Heart left ventricle (tissue), 16 donors: ENCODE results near the gene NTRK2. TPM values are rescaled to one million over a fixed set of nuclear protein-coding genes. Genes with fewer than 3 reads are reported as not detected.

ENCODE experiments used
- ATAC-seq, 4 donors: fragments of 200-7000 bp; cut with Tn5 transposase; one replicate each; pipeline ENCODE4 v1.9.1; 2020 to 2022; ENCODE audit warnings: moderate library complexity in 4 of 4, mild to moderate bottlenecking in 3 of 4, moderate number of reproducible peaks in 1 of 4
- DNase-seq, 5 donors: peaks; one replicate each; pipeline ENCODE4 v3.0.0-alpha.2; 2020
- H3K27ac ChIP-seq, 12 donors: fragments of 200-600 bp; sonication (generic) in 4 of 12; one replicate each; pipeline versions ENCODE4 v1.5.0 to v1.8.0; 2016 to 2022; ENCODE audit warnings: mild to moderate bottlenecking in 2 of 12
- H3K27me3 ChIP-seq, 9 donors: fragments of 200-600 bp; sonication (generic) in 2 of 9; one replicate each; pipeline versions ENCODE4 v1.5.1 to v1.8.0; 2016 to 2022; ENCODE audit warnings: mild to moderate bottlenecking in 3 of 9
- H3K36me3 ChIP-seq, 9 donors: fragments of 200-600 bp; sonication (generic) in 2 of 9; one replicate each; pipeline versions ENCODE4 v1.5.0 to v1.8.0; 2018 to 2022; ENCODE audit warnings: mild to moderate bottlenecking in 2 of 9
- H3K4me1 ChIP-seq, 12 donors: fragments of 200-600 bp; sonication (generic) in 4 of 12; one replicate each; pipeline versions ENCODE4 v1.5.0 to v1.8.0; 2016 to 2022; ENCODE audit warnings: mild to moderate bottlenecking in 3 of 12
- H3K4me3 ChIP-seq, 12 donors: fragments of 200-600 bp; sonication (generic) in 4 of 12; one replicate each; pipeline versions ENCODE4 v1.5.0 to v1.8.0; 2017 to 2022; ENCODE audit warnings: mild to moderate bottlenecking in 9 of 12, moderate library complexity in 4 of 12
- H3K9me3 ChIP-seq, 12 donors: fragments of 200-600 bp; sonication (generic) in 4 of 12; one replicate each; pipeline versions ENCODE4 v1.5.0 to v1.8.0; 2016 to 2022; ENCODE audit warnings: mild to moderate bottlenecking in 1 of 12
- CTCF ChIP-seq, 12 donors: fragments of 200-600 bp; sonication (generic) in 4 of 12; IDR thresholded peaks; one replicate each; pipeline versions ENCODE4 v1.5.0 to v1.8.0; 2018 to 2022; ENCODE audit warnings: antibody characterized with exemption in 12 of 12, mild to moderate bottlenecking in 5 of 12
- POLR2A ChIP-seq, 2 donors: fragments of 450-650 bp; IDR thresholded peaks; one replicate each; pipeline ENCODE4 v1.6.1; 2017; ENCODE audit warnings: antibody characterized with exemption in 2 of 2, mild to moderate bottlenecking in 2 of 2, moderate library complexity in 2 of 2
- WGBS, 4 donors: extraction: QIAGEN DNeasy Blood & Tissue Kit in 2 of 4; methylation state at CpG; one replicate each; pipeline versions ENCODE4 v1.1.5 to v1.1.7; 2013 to 2018; 5-methylcytosine and 5-hydroxymethylcytosine counted together
- intact Hi-C, 10 donors: fragments of 100-400 bp; cut with DNase I; formaldehyde crosslinking; loops; one replicate each; pipeline versions ENCODE4 v1.11.1 to v1.14.2; 2022
- polyA plus RNA-seq, 2 donors: library from polyadenylated mRNA; stranded (reverse); fragments of 200-250 nt; gene quantifications; one replicate each; pipeline ENCODE4 v1.2.3, GENCODE V29; 2013
- total RNA-seq, 9 donors: library from RNA; depleted of rRNA in 2 of 9; stranded (reverse); fragments of >200 nt in 2 of 9; fragmentation: NEBNext Ultra II Directional in 3 of 9; extraction: Animal tissue kit (Norgen Biotek cat#: 25700) in 3 of 9; gene quantifications; one replicate each; pipeline versions ENCODE4 v1.1.0 to v1.2.4, GENCODE V29; 2016 to 2023
- donor health status: ischemic (EF 13 %, LVEDD 7.1; RV severe dilation, severe dysfunction).
- donor health status: healthy with polysubstance abuse.
- donor health status: DM: no; HTN: yes; CAD: no.
- donor health status: DM: no; HTN: no; CAD: no.
- donor health status: ischemic (EF 25% LVEDD 6.9; RV normal size, moderate dysfunction).
- donor health status: ischemic (EF 25% LVEDD 5.7; RV mildly dilated, moderate dysfunction).
- donor health status: healthy.
- donor health status: DM: yes; HTN: yes; CAD: no.
- donor health status: ischemic (EF 35%, LVEDD 5.7; RV mildly dilated, moderate dysfunction).
- donor health status: nonischemic (EF 11% LVEDD 7.7; RV severe dilation, severe dysfunction).
- donor health status: DM: yes; HTN: yes; CAD: no.
- donor health status: PGD.
- donor health status: ischemic (EF 29% LVEDD 5.4; RV normal size, mild dysfunction).
- donor health status: nonischemic (EF 23%, LVEDD 6.1; RV moderate dilation, normal function).

The NTRK2 gene
- total and polyA plus RNA-seq, 11 donors = 0.86 to 16.0 (median 2.4) TPM

- ATAC-seq = no peak
- 90 to 97% (median 96%) methylated on average over 14 to 18 of the region's 18 CpGs for WGBS, 4 donors
Observed at GRCh38 chr9:84955155-84955554, 285.6 kb downstream of the NTRK2 start.

GRCh38 chr9:84955971-84956370, 286.4 kb downstream of the NTRK2 start:
- ATAC-seq (no peak), DNase-seq (no peak)
- Histone ChIP-seq H3K4me3 (no peak overlapping the region), H3K4me1 (peaks cover 0 to 17% (median 2%) of the 10 kb centered on the region in 12 donors), H3K27me3 (no peaks in the 10 kb centered on the region), H3K27ac (no peak overlapping the region), H3K9me3 (no peaks in the 10 kb centered on the region), H3K36me3 (no peaks in the 10 kb centered on the region)
- 94 to 99% (median 96%) methylated on average over 4 of the region's 4 CpGs for WGBS, 4 donors
- TF ChIP-seq POLR2A (IDR thresholded peaks at IDR 0.05) (no peak), CTCF (IDR thresholded peaks at IDR 0.05) (no peak)
- intact Hi-C loops = loop anchor here in 7 of 10 donors (2.0 to 10.0 kb wide), 9 partner anchors 151 to 659 kb away; partner anchors contain the start of gene NTRK2 (in 1 of the 7)

More at GRCh38 chr9:84955155-84955554, 285.6 kb downstream of the NTRK2 start:
- no peaks in the 10 kb centered on the region for H3K9me3 ChIP-seq
- no peaks in the 10 kb centered on the region for H3K36me3 ChIP-seq
- no peak for DNase-seq
- no peak overlapping the region for H3K27ac ChIP-seq
- H3K27me3 ChIP-seq = no peaks in the 10 kb centered on the region
- H3K4me3 ChIP-seq = no peak overlapping the region
- H3K4me1 ChIP-seq = peaks cover 0 to 24% (median 2%) of the 10 kb centered on the region in 12 donors
- TF ChIP-seq CTCF (IDR thresholded peaks at IDR 0.05) = no peak
- TF ChIP-seq POLR2A (IDR thresholded peaks at IDR 0.05) = no peak
- intact Hi-C loops = loop anchor here in 6 of 10 donors (2.0 to 10.0 kb wide), 9 partner anchors 150 to 660 kb away; partner anchors contain the start of gene NTRK2 (in 1 of the 6)

- TF ChIP-seq POLR2A (IDR thresholded peaks at IDR 0.05) (no peak), CTCF (IDR thresholded peaks at IDR 0.05) (no peak)
- H3K4me1 ChIP-seq = no peaks in the 10 kb centered on the region
- H3K27me3 ChIP-seq = no peaks in the 10 kb centered on the region
- no peak for ATAC-seq
- no peak overlapping the region for H3K27ac ChIP-seq
- intact Hi-C loops = loop anchor here in 6 of 10 donors (5.0 to 10.0 kb wide), 7 partner anchors 155 to 655 kb away; partner anchors contain the start of gene NTRK2 (in 1 of the 6)
- WGBS, 4 donors = 86 to 93% (median 90%) methylated on average over 5 of the region's 5 CpGs
- no peaks in the 10 kb centered on the region for H3K9me3 ChIP-seq
- H3K36me3 ChIP-seq = no peaks in the 10 kb centered on the region
- no peak for DNase-seq
- no peak overlapping the region for H3K4me3 ChIP-seq
Observed at GRCh38 chr9:84959339-84959738, 289.8 kb downstream of the NTRK2 start.

GRCh38 chr9:84966876-84967830, 297.6 kb downstream of the NTRK2 start:
- H3K4me3 ChIP-seq = no peak overlapping the region
- peak in 1 of 12 donors; percentile 10 for TF ChIP-seq CTCF (IDR thresholded peaks at IDR 0.05)
- no peak for TF ChIP-seq POLR2A (IDR thresholded peaks at IDR 0.05)
- intact Hi-C loops = no loop called here
- no peak for ATAC-seq
- H3K27me3 ChIP-seq = peaks cover 0 to 20% (median 0%) of the 10 kb centered on the region in 9 donors
- no peaks in the 10 kb centered on the region for H3K4me1 ChIP-seq
- no peak overlapping the region for H3K27ac ChIP-seq
- 75 to 80% (median 77%) methylated on average over 15 of the region's 15 CpGs for WGBS, 4 donors
- no peak for DNase-seq
- H3K36me3 ChIP-seq = no peaks in the 10 kb centered on the region
- H3K9me3 ChIP-seq = no peaks in the 10 kb centered on the region
